AG04449 (cell line): ENCODE results near the gene MAGI1.

Experiments
- CTCF ChIA-PET: fragments of 350-600 bp; formaldehyde crosslinking; extraction: SDS; loops from one replicate; lab custom pipeline; 2021; ENCODE audit warnings: antibody characterized with exemption; lab: Yijun Ruan, JAX
- POLR2A ChIA-PET: fragments of 400-600, 350-600 bp; formaldehyde crosslinking; extraction: SDS; loops from one replicate; lab custom pipeline; 2020; ENCODE audit warnings: antibody characterized with exemption, inconsistent platforms; lab: Yijun Ruan, JAX
- DNase-seq: peaks from one replicate; pipeline ENCODE4 v3.0.0-alpha.2; 2010; ENCODE audit warnings: low read depth, low spot score
- H3K4me3 ChIP-seq: 2 replicates; pipeline ENCODE4 v1.5.1; 2011; ENCODE audit warnings: low read depth, mild to moderate bottlenecking, control low read depth, low read length
- CTCF ChIP-seq: IDR thresholded peaks from one replicate; pipeline ENCODE4 v1.5.1; 2011; ENCODE audit warnings: mild to moderate bottlenecking, moderate library complexity, low read length, control low read depth, inconsistent platforms; ENCODE audit not compliant: insufficient read depth; ENCODE audit errors: missing control alignments

The MAGI1 gene

GRCh38 chr3:65886391-65886790 is 152.3 kb downstream of the MAGI1 start:
- no peak overlapping the region for H3K4me3 ChIP-seq
- ChIA-PET POLR2A (no interaction called here), CTCF (no interaction called here)
- DNase-seq, result no peak
- TF ChIP-seq CTCF, result no peak

- POLR2A ChIA-PET, result no interaction called here
- no peak for DNase-seq
- TF ChIP-seq CTCF, result no peak
- H3K4me3 ChIP-seq, result no peak overlapping the region
- CTCF ChIA-PET, result interaction anchor here (1.3 to 1.5 kb wide), 2 partner anchors 9 to 10 kb away, joined by 3 to 4 read pairs; no protein-coding TSS in a partner anchor
Measured at GRCh38 chr3:65884071-65884470, 154.6 kb downstream of the MAGI1 start.

GRCh38 chr3:65883613-65884012 is 155.1 kb downstream of the MAGI1 start:
- DNase-seq, result no peak
- ChIA-PET CTCF (no interaction called here), POLR2A (no interaction called here)
- TF ChIP-seq CTCF, result no peak
- no peak overlapping the region for H3K4me3 ChIP-seq

GRCh38 chr3:65880350-65880749 is 158.4 kb downstream of the MAGI1 start:
- no peak for DNase-seq
- ChIA-PET POLR2A (no interaction called here), CTCF (no interaction called here)
- no peak for TF ChIP-seq CTCF
- H3K4me3 ChIP-seq, result no peak overlapping the region

GRCh38 chr3:65879372-65879771 is 159.3 kb downstream of the MAGI1 start:
- no peak overlapping the region for H3K4me3 ChIP-seq
- ChIA-PET CTCF (no interaction called here), POLR2A (no interaction called here)
- DNase-seq, result no peak
- TF ChIP-seq CTCF, result no peak

- no peak for DNase-seq
- no peak overlapping the region for H3K4me3 ChIP-seq
- CTCF ChIA-PET, result no interaction called here
- POLR2A ChIA-PET, result no interaction called here
- TF ChIP-seq CTCF, result no peak
Measured at GRCh38 chr3:65878831-65879230, 159.9 kb downstream of the MAGI1 start.

GRCh38 chr3:65877160-65877559 is 161.6 kb downstream of the MAGI1 start:
- CTCF ChIA-PET, result no interaction called here
- TF ChIP-seq CTCF, result no peak
- H3K4me3 ChIP-seq, result no peak overlapping the region
- no peak for DNase-seq
- POLR2A ChIA-PET, result no interaction called here
